ENCODE measurements around the gene INA.

The INA gene

GRCh38 chr10:103276251-103276895 lies 565 bp upstream of the INA start:
- DNase-seq = no peak

- DNase-seq = peak; percentile 5
Measured at GRCh38 chr10:103277713-103278536, 987 bp downstream of the INA start.

- DNase-seq = no peak
Measured at GRCh38 chr10:103278537-103278823, 1.5 kb downstream of the INA start.

GRCh38 chr10:103278862-103279298 lies 1.9 kb downstream of the INA start:
- DNase-seq = peak; percentile 63

GRCh38 chr10:103280031-103280430 lies 3.1 kb downstream of the INA start:
- no peak for DNase-seq

- DNase-seq = no peak
Measured at GRCh38 chr10:103280506-103280905, 3.6 kb downstream of the INA start.

GRCh38 chr10:103281753-103282152 lies 4.8 kb downstream of the INA start:
- no peak for DNase-seq

GRCh38 chr10:103282961-103283360 lies 6.0 kb downstream of the INA start:
- DNase-seq = no peak

GRCh38 chr10:103284170-103284569 lies 7.2 kb downstream of the INA start:
- no peak for DNase-seq

- DNase-seq = no peak
Measured at GRCh38 chr10:103287992-103288391, 11.1 kb downstream of the INA start.

GRCh38 chr10:103291588-103291987 lies 14.7 kb downstream of the INA start:
- DNase-seq = no peak

GRCh38 chr10:103295374-103296015 lies 18.6 kb downstream of the INA start:
- no peak for DNase-seq

GRCh38 chr10:103307594-103307993 lies 30.7 kb downstream of the INA start:
- no peak for DNase-seq

GRCh38 chr10:103310197-103310596 lies 33.3 kb downstream of the INA start:
- no peak for DNase-seq

- no peak for DNase-seq
Measured at GRCh38 chr10:103316087-103316486, 39.1 kb downstream of the INA start.

- DNase-seq = no peak
Measured at GRCh38 chr10:103327906-103328305, 51.0 kb downstream of the INA start.

- DNase-seq = no peak
Measured at GRCh38 chr10:103333934-103334520, 57.1 kb downstream of the INA start.

GRCh38 chr10:103334567-103334966 lies 57.6 kb downstream of the INA start:
- DNase-seq = no peak

- no peak for DNase-seq
Measured at GRCh38 chr10:103336370-103336769, 59.4 kb downstream of the INA start.
